ENCODE results near the gene SLC1A3.

DNA sequence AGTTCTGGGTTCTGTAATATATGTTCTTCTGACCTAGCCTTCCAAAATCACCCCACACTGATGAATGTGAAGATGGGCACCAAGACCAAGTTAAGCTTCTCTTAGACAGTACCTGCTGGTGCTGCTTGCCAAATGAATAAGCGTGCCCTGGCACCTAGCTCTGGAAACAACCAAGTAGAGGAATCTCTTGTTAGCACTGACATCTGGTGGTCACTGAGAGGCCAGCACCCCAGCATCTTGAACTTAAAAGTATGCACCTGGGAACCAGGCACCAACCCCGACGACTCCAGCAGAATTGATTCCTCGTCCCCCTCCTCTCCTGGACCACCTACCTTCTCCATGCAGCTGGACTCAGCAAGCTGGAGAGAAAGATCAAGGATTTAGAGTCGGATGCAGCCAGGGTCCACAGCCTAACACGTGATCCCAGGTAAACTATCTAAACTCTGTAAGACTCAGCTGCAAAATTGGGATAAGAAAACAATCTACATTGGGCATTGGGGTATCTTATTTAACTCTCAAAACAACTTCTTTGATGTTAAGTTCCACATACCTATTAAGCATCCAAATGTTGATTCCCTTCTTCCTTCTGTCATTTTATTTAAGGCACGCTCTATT, 89.8 kb downstream of the SLC1A3 start:
- no peak for TF ChIP-seq L3MBTL2 (conservative IDR thresholded peaks at IDR 0.05)
- TF ChIP-seq FOXK2 (IDR thresholded peaks at IDR 0.05), result no peak
- no peak for TF ChIP-seq ELF4 (IDR thresholded peaks at IDR 0.05)
- TF ChIP-seq SP1 (IDR thresholded peaks at IDR 0.05), result no peak
- no peak for TF ChIP-seq BHLHE40 (IDR thresholded peaks at IDR 0.05; ENCODE audit: borderline replicate concordance)
- TF ChIP-seq SUZ12 (IDR thresholded peaks at IDR 0.05), result no peak
- TF ChIP-seq HDGF (IDR thresholded peaks at IDR 0.05; ENCODE audit: borderline replicate concordance), result no peak
- TF ChIP-seq TARDBP (IDR thresholded peaks at IDR 0.05), result no peak
- TF ChIP-seq FOXM1 (IDR thresholded peaks at IDR 0.05; ENCODE audit: borderline replicate concordance), result no peak
- no peak for TF ChIP-seq ZNF384 (IDR thresholded peaks at IDR 0.05)
- no peak for TF ChIP-seq FOXA1 (IDR thresholded peaks at IDR 0.05)
- no peak for TF ChIP-seq NFRKB (IDR thresholded peaks at IDR 0.05)
- no peak for TF ChIP-seq LEF1 (IDR thresholded peaks at IDR 0.05; ENCODE audit: borderline replicate concordance)
